ENCODE results near the gene NADK. TPM values are rescaled to one million over a fixed set of nuclear protein-coding genes. Genes with fewer than 3 reads are reported as not detected.
"Not testable (repeated sequence)": the region's sequence is repeated elsewhere in the genome, so short reads cannot be mapped to it uniquely, and the experiment has no call there.

Gene NADK
- total and polyA plus RNA-seq, 7 donors, result 14.5 to 37.7 (median 24.7) TPM

- H3K4me3 ChIP-seq; intact Hi-C loops (cut with DNase I); H3K27ac ChIP-seq; H3K9me3 ChIP-seq; ATAC-seq; H3K27me3 ChIP-seq (ENCODE audit: insufficient read depth in 3 of 3, low read length in 2 of 3); H3K4me1 ChIP-seq: not testable (repeated sequence)
- DNase-seq, result peak; percentile 7 to 39
- peaks cover 0 to 25% of the 10 kb centered on the region in 2 donors for H3K36me3 ChIP-seq (ENCODE audit: insufficient read depth in 1 of 2, low read depth in 1 of 2)
- WGBS, 3 donors, result 90 to 96% (median 91%) methylated on average over 14 to 27 of the region's 27 CpGs
Measured at GRCh38 chr1:1704284-1704957, 73.8 kb downstream of the NADK start.

GRCh38 chr1:1703796-1704195 is 74.5 kb downstream of the NADK start:
- 90 to 93% (median 92%) methylated on average over 12 to 22 of the region's 22 CpGs for WGBS, 3 donors
- H3K4me1 ChIP-seq, result no peaks in the 10 kb centered on the region
- H3K4me3 ChIP-seq, result no peak overlapping the region
- no peaks in the 10 kb centered on the region for H3K27me3 ChIP-seq (ENCODE audit: insufficient read depth in 3 of 3, low read length in 2 of 3)
- no peak for TF ChIP-seq CTCF (IDR thresholded peaks at IDR 0.05)
- ATAC-seq, result no peak
- peak; percentile 14 to 28 for DNase-seq
- intact Hi-C loops (cut with DNase I), result no loop called here
- H3K27ac ChIP-seq, result no peak overlapping the region
- peaks cover 0 to 25% of the 10 kb centered on the region in 2 donors for H3K36me3 ChIP-seq (ENCODE audit: insufficient read depth in 1 of 2, low read depth in 1 of 2)
- no peaks in the 10 kb centered on the region for H3K9me3 ChIP-seq

GRCh38 chr1:1702506-1702905 is 75.8 kb downstream of the NADK start:
- H3K4me1 ChIP-seq; H3K27ac ChIP-seq; H3K4me3 ChIP-seq; intact Hi-C loops (cut with DNase I); H3K9me3 ChIP-seq; H3K27me3 ChIP-seq (ENCODE audit: insufficient read depth in 3 of 3, low read length in 2 of 3): not testable (repeated sequence)
- ATAC-seq (peak in 1 of 4 donors; percentile 29), DNase-seq (peak in 1 of 2 donors; percentile 12)
- WGBS, 3 donors, result 75 to 100% (median 78%) methylated on average over 1 to 7 of the region's 18 CpGs
- peaks cover 0 to 25% of the 10 kb centered on the region in 2 donors for H3K36me3 ChIP-seq (ENCODE audit: insufficient read depth in 1 of 2, low read depth in 1 of 2)

Other genes with a start within 250 kb of the NADK start
- gene TMEM240, start 237.8 kb downstream of the NADK start, total RNA-seq, result 1 to 10 TPM in 3 of 4 donors, under 1 TPM in 1; 0.88 to 1.4 (median 1.2) TPM
- 1 to 10 TPM in 1 of 3 donors, under 1 TPM in 2; 0.55 to 1.8 (median 0.98) TPM for gene TMEM240, start 237.8 kb downstream of the NADK start, polyA plus RNA-seq
- 100 to 1,000 TPM; 130 to 185 (median 167) TPM for gene SSU72, start 203.6 kb downstream of the NADK start, total RNA-seq
- 100 to 1,000 TPM; 137 to 207 (median 192) TPM for gene SSU72, start 203.6 kb downstream of the NADK start, polyA plus RNA-seq
- gene FNDC10, start 178.3 kb downstream of the NADK start, total RNA-seq, result under 1 TPM in 3 of 4 donors, not detected in 1; 0.44 to 0.89 (median 0.82) TPM
- gene FNDC10, start 178.3 kb downstream of the NADK start, polyA plus RNA-seq, result under 1 TPM; 0.15 to 0.96 (median 0.34) TPM
- 100 to 1,000 TPM in 1 of 4 donors, 10 to 100 TPM in 3; 66.5 to 106 (median 75.4) TPM for gene MIB2, start 163.0 kb downstream of the NADK start, total RNA-seq
- gene MIB2, start 163.0 kb downstream of the NADK start, polyA plus RNA-seq, result 10 to 100 TPM; 41.8 to 80.5 (median 78.7) TPM
- gene MMP23B, start 146.3 kb downstream of the NADK start, total RNA-seq, result 1 to 10 TPM in 1 of 4 donors, under 1 TPM in 2, not detected in 1; 0.32 to 1.8 (median 0.64) TPM
- gene MMP23B, start 146.3 kb downstream of the NADK start, polyA plus RNA-seq, result under 1 TPM in 2 of 3 donors, not detected in 1; 0.25 to 0.29 TPM
- 10 to 100 TPM; 30.6 to 43.0 (median 36.4) TPM for gene CDK11B, start 119.5 kb downstream of the NADK start, total RNA-seq
- 10 to 100 TPM; 42.1 to 72.8 (median 55.2) TPM for gene CDK11B, start 119.5 kb downstream of the NADK start, polyA plus RNA-seq
- 10 to 100 TPM; 12.6 to 23.9 (median 14.9) TPM for gene SLC35E2B, start 85.7 kb downstream of the NADK start, total RNA-seq
- 10 to 100 TPM in 2 of 3 donors, 1 to 10 TPM in 1; 9.2 to 16.4 (median 11.5) TPM for gene SLC35E2B, start 85.7 kb downstream of the NADK start, polyA plus RNA-seq
- 10 to 100 TPM; 15.9 to 36.6 (median 22.5) TPM for gene CDK11A, start 54.1 kb downstream of the NADK start, total RNA-seq
- 10 to 100 TPM; 16.8 to 29.8 (median 17.4) TPM for gene CDK11A, start 54.1 kb downstream of the NADK start, polyA plus RNA-seq
- 10 to 100 TPM; 68.0 to 90.3 (median 75.9) TPM for gene GNB1, start 112.6 kb upstream of the NADK start, total RNA-seq
- 100 to 1,000 TPM in 1 of 3 donors, 10 to 100 TPM in 2; 32.3 to 100 (median 58.4) TPM for gene GNB1, start 112.6 kb upstream of the NADK start, polyA plus RNA-seq
- 10 to 100 TPM in 2 of 4 donors, 1 to 10 TPM in 2; 4.2 to 54.5 (median 16.0) TPM for gene CALML6, start 136.8 kb upstream of the NADK start, total RNA-seq
- gene CALML6, start 136.8 kb upstream of the NADK start, polyA plus RNA-seq, result 10 to 100 TPM in 2 of 3 donors, 1 to 10 TPM in 1; 9.7 to 75.4 (median 49.8) TPM
- 100 to 1,000 TPM in 1 of 4 donors, 10 to 100 TPM in 3; 37.2 to 107 (median 53.4) TPM for gene TMEM52, start 140.8 kb upstream of the NADK start, total RNA-seq
- 100 to 1,000 TPM in 2 of 3 donors, 10 to 100 TPM in 1; 42.0 to 137 (median 114) TPM for gene TMEM52, start 140.8 kb upstream of the NADK start, polyA plus RNA-seq
- gene CFAP74, start 225.3 kb upstream of the NADK start, total RNA-seq, result not detected
- gene CFAP74, start 225.3 kb upstream of the NADK start, polyA plus RNA-seq, result under 1 TPM in 2 of 3 donors, not detected in 1; 0.01 to 0.05 TPM
- gene GABRD, start 240.9 kb upstream of the NADK start, total RNA-seq, result under 1 TPM in 2 of 4 donors, not detected in 2; 0.24 to 0.47 TPM
- gene GABRD, start 240.9 kb upstream of the NADK start, polyA plus RNA-seq, result under 1 TPM in 2 of 3 donors, not detected in 1; 0.05 to 0.66 TPM